Chondrocyte (in vitro differentiated cells): ENCODE data around the gene SUGCT. TPM values are rescaled to one million over a fixed set of nuclear protein-coding genes. Genes with fewer than 3 reads are reported as not detected.

ENCODE experiments used
- DNase-seq: peaks from one replicate; pipeline ENCODE4 v3.0.0; 2021; ENCODE audit warnings: mixed read lengths, low spot score
- H3K27ac Mint-ChIP-seq: one replicate; pipeline ENCODE4 v1.8.0; 2021; ENCODE audit warnings: mild to moderate bottlenecking, moderate library complexity, mixed read lengths; ENCODE audit not compliant: unreplicated experiment
- H3K27me3 Mint-ChIP-seq: 2 replicates; pipeline ENCODE4 v1.8.0; 2021; ENCODE audit warnings: low read depth, mixed read lengths
- H3K36me3 Mint-ChIP-seq: 2 replicates; pipeline ENCODE4 v1.8.0; 2021; ENCODE audit warnings: low read depth, mixed read lengths
- H3K4me1 Mint-ChIP-seq: 2 replicates; pipeline ENCODE4 v1.8.0; 2021; ENCODE audit warnings: low read depth, mild to moderate bottlenecking, mixed read lengths
- H3K4me3 Mint-ChIP-seq: one replicate; pipeline ENCODE4 v1.8.0; 2021; ENCODE audit warnings: mild to moderate bottlenecking, moderate library complexity, mixed read lengths; ENCODE audit not compliant: unreplicated experiment
- H3K9me3 Mint-ChIP-seq: 2 replicates; pipeline ENCODE4 v1.8.0; 2021; ENCODE audit warnings: low read depth, mixed read lengths
- CTCF ChIP-seq: fragments of 200-600 bp; sonication (generic); IDR thresholded peaks from 2 replicates; pipeline ENCODE4 v1.5.0; 2021; ENCODE audit warnings: antibody characterized with exemption, mild to moderate bottlenecking, moderate library complexity
- total RNA-seq: library from RNA; stranded (reverse); gene quantifications from 3 replicates; pipeline ENCODE4 v1.2.1, GENCODE V29; 2021

The SUGCT gene
- total RNA-seq, 1 donor from 2014 or later, result 34.4 TPM

DNA sequence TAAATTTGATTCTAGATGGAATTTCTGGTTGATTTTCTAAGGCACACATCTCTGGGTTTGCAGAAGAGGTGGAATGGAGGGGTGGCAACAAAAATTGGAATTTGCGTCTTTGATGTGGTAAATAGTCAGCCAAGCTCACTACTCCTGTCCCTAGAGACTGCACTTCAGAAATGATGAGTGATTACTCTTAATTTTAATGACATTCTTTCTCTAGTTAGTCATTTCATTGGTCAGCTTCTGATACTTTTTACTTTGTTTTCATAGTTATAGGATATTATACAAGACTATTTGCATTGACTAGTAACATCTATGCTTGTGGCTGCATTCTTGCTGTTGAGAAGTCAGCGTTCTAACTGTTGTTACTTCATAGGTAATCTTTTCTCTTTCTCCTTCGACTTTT is 658.3 kb downstream of the SUGCT start:
- H3K27me3 Mint-ChIP-seq, result no peaks in the 10 kb centered on the region
- peak overlapping the region; percentile 24 for H3K27ac Mint-ChIP-seq
- H3K9me3 Mint-ChIP-seq, result no peaks in the 10 kb centered on the region
- H3K36me3 Mint-ChIP-seq, result peaks cover 1% of the 10 kb centered on the region
- no peak for DNase-seq
- TF ChIP-seq CTCF, result no peak
- H3K4me3 Mint-ChIP-seq, result peak overlapping the region; percentile 59
- H3K4me1 Mint-ChIP-seq, result peaks cover 49% of the 10 kb centered on the region

DNA sequence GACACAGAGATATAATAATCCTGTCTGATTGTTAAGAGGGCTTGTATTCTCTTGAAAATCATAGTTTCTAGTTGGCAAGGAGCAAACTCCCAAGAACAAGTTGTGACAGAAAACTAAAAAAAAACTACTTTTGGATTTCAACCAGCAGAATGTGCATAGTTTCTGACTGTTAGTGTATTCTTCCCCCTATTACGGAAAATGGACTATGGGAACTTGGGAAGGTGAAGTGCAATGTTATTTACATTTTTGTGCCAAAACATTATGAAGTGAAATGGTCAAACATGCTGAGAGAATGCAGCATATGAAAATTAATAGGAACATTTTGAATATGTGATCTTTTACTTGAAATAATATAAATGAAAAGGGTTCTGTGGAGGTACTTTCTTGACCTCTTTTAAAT is 660.8 kb downstream of the SUGCT start:
- H3K4me1 Mint-ChIP-seq, result peaks cover 73% of the 10 kb centered on the region
- H3K27ac Mint-ChIP-seq, result peak overlapping the region; percentile 74
- no peak for DNase-seq
- H3K36me3 Mint-ChIP-seq, result peaks cover 1% of the 10 kb centered on the region
- no peak for TF ChIP-seq CTCF
- no peaks in the 10 kb centered on the region for H3K27me3 Mint-ChIP-seq
- no peaks in the 10 kb centered on the region for H3K9me3 Mint-ChIP-seq
- H3K4me3 Mint-ChIP-seq, result peak overlapping the region; percentile 49

GRCh38 chr7:40796723-40797122 is 661.9 kb downstream of the SUGCT start:
- H3K27me3 Mint-ChIP-seq, result no peaks in the 10 kb centered on the region
- no peak for TF ChIP-seq CTCF
- peaks cover 1% of the 10 kb centered on the region for H3K36me3 Mint-ChIP-seq
- H3K4me1 Mint-ChIP-seq, result peaks cover 82% of the 10 kb centered on the region
- H3K27ac Mint-ChIP-seq, result no peak overlapping the region
- no peak for DNase-seq
- H3K9me3 Mint-ChIP-seq, result no peaks in the 10 kb centered on the region
- H3K4me3 Mint-ChIP-seq, result no peak overlapping the region

DNA sequence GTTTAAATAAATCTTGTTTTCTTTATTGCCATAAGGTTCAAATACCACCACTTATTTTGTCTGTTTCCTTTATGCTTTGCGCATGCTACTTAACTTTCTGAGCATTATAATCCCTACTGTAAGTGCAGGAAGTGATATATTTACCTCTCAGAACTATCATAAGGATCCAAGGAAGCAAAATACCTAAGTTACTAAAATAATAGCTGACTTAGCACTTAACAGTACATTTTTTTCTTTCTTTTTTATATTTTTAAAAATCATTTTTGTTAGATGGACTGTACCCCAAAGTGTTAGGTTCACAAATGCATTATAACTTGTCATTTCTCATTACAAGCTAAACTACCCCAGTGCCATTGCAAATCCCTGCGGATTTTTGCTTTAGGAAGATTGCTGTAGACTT is 663.8 kb downstream of the SUGCT start:
- no peak overlapping the region for H3K4me3 Mint-ChIP-seq
- H3K27ac Mint-ChIP-seq, result no peak overlapping the region
- no peaks in the 10 kb centered on the region for H3K27me3 Mint-ChIP-seq
- no peaks in the 10 kb centered on the region for H3K9me3 Mint-ChIP-seq
- peaks cover 3% of the 10 kb centered on the region for H3K36me3 Mint-ChIP-seq
- TF ChIP-seq CTCF, result no peak
- peaks cover 77% of the 10 kb centered on the region for H3K4me1 Mint-ChIP-seq
- no peak for DNase-seq

- H3K4me1 Mint-ChIP-seq, result peaks cover 74% of the 10 kb centered on the region
- H3K4me3 Mint-ChIP-seq, result no peak overlapping the region
- peaks cover 3% of the 10 kb centered on the region for H3K36me3 Mint-ChIP-seq
- DNase-seq, result no peak
- TF ChIP-seq CTCF, result peak; percentile 19
- peaks cover 3% of the 10 kb centered on the region for H3K9me3 Mint-ChIP-seq
- H3K27me3 Mint-ChIP-seq, result no peaks in the 10 kb centered on the region
- peak overlapping the region; percentile 36 for H3K27ac Mint-ChIP-seq
Measured at GRCh38 chr7:40799493-40800403, 664.9 kb downstream of the SUGCT start.
